Measurements from ENCODE around the gene C4B. TPM values are rescaled to one million over a fixed set of nuclear protein-coding genes. Genes with fewer than 3 reads are reported as not detected.

C4B gene
- total RNA-seq, 2 experiments from 2014 or later, result 3.5 to 5.5 TPM

- no peak for DNase-seq
- ATAC-seq, result no peak
- no peaks in the 10 kb centered on the region for H3K4me1 Mint-ChIP-seq
- H3K27ac Mint-ChIP-seq, result no peak overlapping the region
- no peaks in the 10 kb centered on the region for H3K36me3 Mint-ChIP-seq
- H3K9me3 Mint-ChIP-seq (ENCODE audit: low read depth), result no peaks in the 10 kb centered on the region
- peaks cover 23% of the 10 kb centered on the region for H3K27me3 Mint-ChIP-seq
- CTCF ChIA-PET, result interaction anchor here (1.6 kb wide), 1 partner anchor 32 kb away, joined by 4 read pairs; no protein-coding TSS in a partner anchor
- H3K4me3 Mint-ChIP-seq, result no peak overlapping the region
Measured at GRCh38 chr6:32079566-32080290, 65.1 kb downstream of the C4B start.

GRCh38 chr6:32081168-32081990 lies 66.8 kb downstream of the C4B start:
- DNase-seq (no peak), ATAC-seq (no peak)
- Mint-ChIP-seq H3K4me1 (peaks cover 6% of the 10 kb centered on the region), H3K27ac (no peak overlapping the region), H3K36me3 (no peaks in the 10 kb centered on the region), H3K4me3 (no peak overlapping the region), H3K9me3 (ENCODE audit: low read depth) (no peaks in the 10 kb centered on the region), H3K27me3 (peaks cover 31% of the 10 kb centered on the region)
- CTCF ChIA-PET, result interaction anchor here (0.6 kb wide), 1 partner anchor 11 kb away, joined by 3 read pairs; no protein-coding TSS in a partner anchor

DNA sequence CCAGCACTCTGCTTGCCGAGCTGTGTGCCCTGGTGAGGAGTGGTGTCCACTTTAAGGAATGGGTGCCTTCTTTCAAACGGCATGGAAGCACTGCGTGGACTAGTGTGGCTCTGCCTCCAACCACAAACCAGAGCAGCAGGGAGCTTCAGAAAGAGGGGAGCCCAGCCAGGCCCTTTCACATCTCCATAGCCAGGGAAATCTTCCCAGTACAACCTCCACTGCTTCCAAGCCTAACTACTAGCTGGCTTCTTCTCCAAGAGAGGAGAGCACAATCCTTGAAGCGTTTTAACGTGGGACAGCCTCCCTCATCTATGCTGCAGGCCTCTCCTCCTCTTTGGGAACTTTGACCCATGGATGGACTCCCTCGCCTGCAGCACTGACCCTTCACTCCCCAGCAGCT lies 67.9 kb downstream of the C4B start:
- Mint-ChIP-seq H3K9me3 (ENCODE audit: low read depth) (no peaks in the 10 kb centered on the region), H3K27ac (no peak overlapping the region), H3K27me3 (peaks cover 38% of the 10 kb centered on the region), H3K4me1 (peaks cover 13% of the 10 kb centered on the region), H3K4me3 (no peak overlapping the region), H3K36me3 (no peaks in the 10 kb centered on the region)
- CTCF ChIA-PET, result no interaction called here
- no peak for ATAC-seq
- DNase-seq, result no peak

- Mint-ChIP-seq H3K36me3 (no peaks in the 10 kb centered on the region), H3K4me1 (peaks cover 13% of the 10 kb centered on the region), H3K4me3 (no peak overlapping the region), H3K27ac (no peak overlapping the region), H3K27me3 (peaks cover 39% of the 10 kb centered on the region), H3K9me3 (ENCODE audit: low read depth) (no peaks in the 10 kb centered on the region)
- DNase-seq, result no peak
- no peak for ATAC-seq
- CTCF ChIA-PET, result no interaction called here
Measured at GRCh38 chr6:32082935-32083334, 68.3 kb downstream of the C4B start.

- Mint-ChIP-seq H3K27ac (no peak overlapping the region), H3K4me1 (peaks cover 13% of the 10 kb centered on the region), H3K9me3 (ENCODE audit: low read depth) (no peaks in the 10 kb centered on the region), H3K4me3 (no peak overlapping the region), H3K27me3 (peaks cover 51% of the 10 kb centered on the region), H3K36me3 (no peaks in the 10 kb centered on the region)
- no peak for ATAC-seq
- no peak for DNase-seq
- CTCF ChIA-PET, result interaction anchor here (1.5 kb wide), 1 partner anchor 161 kb away, joined by 4 read pairs; no protein-coding TSS in a partner anchor
Measured at GRCh38 chr6:32083812-32084768, 69.5 kb downstream of the C4B start.

DNA sequence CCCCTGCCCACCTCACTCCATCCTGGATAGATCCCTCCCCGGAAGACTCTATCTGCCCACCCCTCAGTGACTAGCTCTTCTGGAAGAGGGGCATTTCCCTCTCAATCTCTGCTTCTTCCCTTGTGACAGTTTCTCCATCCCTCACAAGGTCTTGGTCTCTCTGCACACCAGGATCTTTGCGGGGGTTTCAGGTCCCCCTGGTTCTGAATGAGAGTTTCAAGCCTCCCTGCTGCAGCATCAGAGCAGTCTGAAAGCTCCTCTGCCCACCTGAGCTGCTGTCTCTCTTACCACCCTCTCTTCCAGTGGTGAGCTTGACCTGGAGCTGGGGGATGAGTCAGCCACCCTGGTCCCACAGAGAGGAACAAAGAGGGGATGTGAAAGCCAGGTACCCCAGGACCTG lies 70.2 kb downstream of the C4B start:
- CTCF ChIA-PET, result interaction anchor here (1.5 kb wide), 1 partner anchor 160 kb away, joined by 4 read pairs; no protein-coding TSS in a partner anchor
- Mint-ChIP-seq H3K36me3 (no peaks in the 10 kb centered on the region), H3K4me1 (peaks cover 13% of the 10 kb centered on the region), H3K27me3 (peaks cover 58% of the 10 kb centered on the region), H3K27ac (no peak overlapping the region), H3K9me3 (ENCODE audit: low read depth) (no peaks in the 10 kb centered on the region), H3K4me3 (no peak overlapping the region)
- ATAC-seq (no peak), DNase-seq (no peak)

Other genes starting within 250 kb of the C4B start
- gene VWA7, start 237.5 kb upstream of the C4B start, total RNA-seq, result 1 to 10 TPM; 5.7 to 6.4 TPM
- 100 to 1,000 TPM; 107 to 140 TPM for gene VARS1, start 219.0 kb upstream of the C4B start, total RNA-seq
- 100 to 1,000 TPM; 124 to 129 TPM for gene LSM2, start 207.8 kb upstream of the C4B start, total RNA-seq
- gene HSPA1L, start 199.5 kb upstream of the C4B start, total RNA-seq, result 1 to 10 TPM; 2.9 to 3.1 TPM
- gene HSPA1A, start 199.3 kb upstream of the C4B start, total RNA-seq, result 100 to 1,000 TPM; 124 to 137 TPM
- gene HSPA1B, start 187.1 kb upstream of the C4B start, total RNA-seq, result 10 to 100 TPM; 64.6 to 71.6 TPM
- 10 to 100 TPM; 13.0 to 21.5 TPM for gene NEU1, start 152.0 kb upstream of the C4B start, total RNA-seq
- gene SLC44A4, start 135.8 kb upstream of the C4B start, total RNA-seq, result not detected
- gene EHMT2, start 117.1 kb upstream of the C4B start, total RNA-seq, result 10 to 100 TPM; 78.7 to 79.0 TPM
- 1 to 10 TPM; 1.5 to 3.3 TPM for gene ZBTB12, start 112.7 kb upstream of the C4B start, total RNA-seq
- under 1 TPM; 0.61 to 0.80 TPM for gene C2, start 87.1 kb upstream of the C4B start, total RNA-seq
- under 1 TPM in 1 of 2 experiments, not detected in 1; 0.12 TPM for gene CFB, start 68.7 kb upstream of the C4B start, total RNA-seq
- 10 to 100 TPM; 75.7 to 79.7 TPM for gene NELFE, start 55.8 kb upstream of the C4B start, total RNA-seq
- 10 to 100 TPM; 88.2 to 93.2 TPM for gene SKIC2, start 55.6 kb upstream of the C4B start, total RNA-seq
- gene DXO, start 42.7 kb upstream of the C4B start, total RNA-seq, result 10 to 100 TPM; 17.4 to 18.7 TPM
- gene C4A, start 32.7 kb upstream of the C4B start, total RNA-seq, result 1 to 10 TPM; 2.3 to 3.4 TPM
- under 1 TPM in 1 of 2 experiments, not detected in 1; 0.15 TPM for gene CYP21A2, start 23.6 kb downstream of the C4B start, total RNA-seq
- 1 to 10 TPM; 3.1 to 5.5 TPM for gene TNXB, start 94.5 kb downstream of the C4B start, total RNA-seq
- gene ATF6B, start 113.5 kb downstream of the C4B start, total RNA-seq, result 100 to 1,000 TPM; 119 to 135 TPM
- 1 to 10 TPM; 7.4 to 7.9 TPM for gene FKBPL, start 115.5 kb downstream of the C4B start, total RNA-seq
- gene PRRT1, start 137.1 kb downstream of the C4B start, total RNA-seq, result under 1 TPM; 0.23 to 0.28 TPM
- 10 to 100 TPM; 13.9 to 21.9 TPM for gene PPT2, start 139.3 kb downstream of the C4B start, total RNA-seq
- 10 to 100 TPM; 11.4 to 13.1 TPM for gene EGFL8, start 149.8 kb downstream of the C4B start, total RNA-seq
- gene AGPAT1, start 161.3 kb downstream of the C4B start, total RNA-seq, result 10 to 100 TPM; 37.5 to 38.6 TPM
- 10 to 100 TPM; 41.0 to 51.9 TPM for gene RNF5, start 163.6 kb downstream of the C4B start, total RNA-seq
- 10 to 100 TPM; 20.7 to 22.0 TPM for gene AGER, start 169.5 kb downstream of the C4B start, total RNA-seq
- gene PBX2, start 175.4 kb downstream of the C4B start, total RNA-seq, result 10 to 100 TPM; 60.0 to 61.6 TPM
- gene GPSM3, start 177.8 kb downstream of the C4B start, total RNA-seq, result 100 to 1,000 TPM; 171 to 196 TPM
- under 1 TPM; 0.61 to 0.88 TPM for gene NOTCH4, start 209.3 kb downstream of the C4B start, total RNA-seq